ENCODE measurements around the gene SRPK3. TPM values are rescaled to one million over a fixed set of nuclear protein-coding genes. Genes with fewer than 3 reads are reported as not detected.

Gene SRPK3
- polyA plus RNA-seq, 1 of the 3 experiments (the other 2 are of a cell fraction): 0.74 TPM

DNA sequence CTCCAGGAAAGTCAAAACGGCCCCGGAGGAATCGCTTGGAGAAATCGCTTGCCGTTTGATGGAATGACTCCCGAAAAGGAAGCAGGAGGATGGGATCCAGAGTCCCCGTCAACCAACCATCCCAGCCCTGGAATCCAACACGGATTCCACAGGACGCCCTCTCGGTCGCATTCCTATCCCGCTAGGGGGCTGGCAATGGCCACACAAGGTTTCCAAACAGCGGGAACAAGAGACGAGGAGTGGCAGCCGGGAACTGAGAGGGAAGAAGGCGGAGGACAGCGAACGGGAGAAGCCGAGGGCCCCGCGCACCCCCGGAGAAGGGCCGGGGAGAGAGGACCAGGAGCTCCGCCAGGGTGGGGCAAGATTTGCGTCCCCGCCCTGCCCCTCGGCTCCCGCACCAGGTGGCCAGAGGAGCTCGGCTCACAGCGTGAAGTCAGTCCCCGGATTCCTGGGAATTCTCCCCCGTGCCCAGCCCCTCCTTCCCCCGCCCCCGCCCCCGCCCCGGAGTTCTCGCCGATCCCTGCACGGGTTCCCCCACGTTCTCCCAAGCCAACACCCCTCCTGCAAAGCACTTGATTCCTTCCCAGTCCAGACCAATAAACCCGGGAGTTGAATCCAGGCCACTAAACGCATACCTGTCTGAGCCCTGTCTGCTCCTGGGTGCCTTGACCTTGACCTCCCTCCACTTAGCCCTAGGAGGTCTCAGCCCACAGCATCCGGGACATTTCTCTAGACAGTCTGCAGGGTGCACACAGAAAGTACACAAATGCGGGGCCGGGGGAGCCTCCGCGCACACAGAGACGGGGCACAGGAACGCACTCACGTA, 48.1 kb downstream of the SRPK3 start:
- CTCF ChIA-PET: interaction anchor here (0.6 to 1.4 kb wide), 6 partner anchors 40 to 118 kb away, joined by 3 to 4 read pairs (median 3); no protein-coding TSS in a partner anchor
- H2AFZ ChIP-seq (ENCODE audit: low read depth): no peak overlapping the region
- peaks cover 5% of the 10 kb centered on the region for H3F3A ChIP-seq (replicated peaks; ENCODE audit: insufficient read depth)
- WGBS (ENCODE audit: low lambda C conversion rate): 14% methylated on average over 36 of the region's 50 CpGs
- no peaks in the 10 kb centered on the region for H3K79me2 ChIP-seq (ENCODE audit: insufficient read depth)
- peak; percentile 61 for DNase-seq
- POLR2A ChIA-PET: no interaction called here
- TF ChIP-seq, protein P1, sequence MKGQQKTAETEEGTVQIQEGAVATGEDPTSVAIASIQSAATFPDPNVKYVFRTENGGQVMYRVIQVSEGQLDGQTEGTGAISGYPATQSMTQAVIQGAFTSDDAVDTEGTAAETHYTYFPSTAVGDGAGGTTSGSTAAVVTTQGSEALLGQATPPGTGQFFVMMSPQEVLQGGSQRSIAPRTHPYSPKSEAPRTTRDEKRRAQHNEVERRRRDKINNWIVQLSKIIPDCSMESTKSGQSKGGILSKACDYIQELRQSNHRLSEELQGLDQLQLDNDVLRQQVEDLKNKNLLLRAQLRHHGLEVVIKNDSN (IDR thresholded peaks at IDR 0.05; ENCODE audit: borderline replicate concordance, low read depth): no peak
- TF ChIP-seq, protein P2, sequence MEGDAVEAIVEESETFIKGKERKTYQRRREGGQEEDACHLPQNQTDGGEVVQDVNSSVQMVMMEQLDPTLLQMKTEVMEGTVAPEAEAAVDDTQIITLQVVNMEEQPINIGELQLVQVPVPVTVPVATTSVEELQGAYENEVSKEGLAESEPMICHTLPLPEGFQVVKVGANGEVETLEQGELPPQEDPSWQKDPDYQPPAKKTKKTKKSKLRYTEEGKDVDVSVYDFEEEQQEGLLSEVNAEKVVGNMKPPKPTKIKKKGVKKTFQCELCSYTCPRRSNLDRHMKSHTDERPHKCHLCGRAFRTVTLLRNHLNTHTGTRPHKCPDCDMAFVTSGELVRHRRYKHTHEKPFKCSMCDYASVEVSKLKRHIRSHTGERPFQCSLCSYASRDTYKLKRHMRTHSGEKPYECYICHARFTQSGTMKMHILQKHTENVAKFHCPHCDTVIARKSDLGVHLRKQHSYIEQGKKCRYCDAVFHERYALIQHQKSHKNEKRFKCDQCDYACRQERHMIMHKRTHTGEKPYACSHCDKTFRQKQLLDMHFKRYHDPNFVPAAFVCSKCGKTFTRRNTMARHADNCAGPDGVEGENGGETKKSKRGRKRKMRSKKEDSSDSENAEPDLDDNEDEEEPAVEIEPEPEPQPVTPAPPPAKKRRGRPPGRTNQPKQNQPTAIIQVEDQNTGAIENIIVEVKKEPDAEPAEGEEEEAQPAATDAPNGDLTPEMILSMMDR (IDR thresholded peaks at IDR 0.05): 0 out of 2 replicates have a peak, but pooled peaks have one; percentile 9
- peak overlapping the region; percentile 74 for H3K4me2 ChIP-seq
- H3K36me3 ChIP-seq (replicated peaks in 1 of 2; ENCODE audit: control insufficient read depth in 1 of 2, insufficient read depth in 2 of 2, low read length in 1 of 2): no peaks in the 10 kb centered on the region
- H4K20me1 ChIP-seq (ENCODE audit: insufficient read depth): peaks cover 5% of the 10 kb centered on the region; the same call in 1 of the 2 replicates
- H3K27me3 ChIP-seq (ENCODE audit: insufficient read depth): peaks cover 60% of the 10 kb centered on the region
- H3K4me3 ChIP-seq (ENCODE audit: low read depth in 2 of 2, low read length in 1 of 2): peak overlapping the region; percentile 46 to 57
- no peaks in the 10 kb centered on the region for H3K9me3 ChIP-seq
- no peak overlapping the region for H3K27ac ChIP-seq (ENCODE audit: low read depth in 2 of 2, low read length in 1 of 2)
- H3K9ac ChIP-seq: no peak overlapping the region
- H3K9me2 ChIP-seq: no peaks in the 10 kb centered on the region
- peaks cover 0 to 2% of the 10 kb centered on the region in 2 experiments; a peak in 1 of 4 replicates for H3K4me1 ChIP-seq (ENCODE audit: control insufficient read depth in 1 of 2, insufficient read depth in 2 of 2, low read depth in 1 of 2, low read length in 1 of 2)

DNA sequence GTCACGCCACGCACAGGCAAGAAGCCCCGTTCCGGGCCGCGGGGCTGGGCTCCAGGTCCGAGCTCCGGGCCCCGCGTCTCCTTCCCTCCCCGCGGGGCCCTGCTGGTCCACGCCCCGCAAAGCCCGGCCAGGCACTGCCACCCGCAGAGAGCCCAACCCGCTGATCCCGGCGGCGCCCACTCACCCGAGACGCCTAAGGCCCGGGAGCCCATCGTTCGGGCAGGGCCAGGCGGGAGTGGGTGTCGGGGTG, 48.6 kb downstream of the SRPK3 start:
- Histone ChIP-seq H2AFZ (ENCODE audit: low read depth) (no peak overlapping the region), H4K20me1 (ENCODE audit: insufficient read depth) (peaks cover 5% of the 10 kb centered on the region; the same call in 1 of the 2 replicates), H3K9me3 (no peaks in the 10 kb centered on the region), H3K4me3 (ENCODE audit: low read depth in 2 of 2, low read length in 1 of 2) (peak overlapping the region; percentile 46 to 57), H3K27ac (ENCODE audit: low read depth in 2 of 2, low read length in 1 of 2) (no peak overlapping the region), H3K27me3 (ENCODE audit: insufficient read depth) (peaks cover 60% of the 10 kb centered on the region), H3K9me2 (no peaks in the 10 kb centered on the region), H3K9ac (no peak overlapping the region), H3K79me2 (ENCODE audit: insufficient read depth) (no peaks in the 10 kb centered on the region), H3K4me2 (peak overlapping the region; percentile 74), H3K4me1 (ENCODE audit: control insufficient read depth in 1 of 2, insufficient read depth in 2 of 2, low read depth in 1 of 2, low read length in 1 of 2) (peaks cover 0 to 2% of the 10 kb centered on the region in 2 experiments; a peak in 1 of 4 replicates), H3F3A (replicated peaks; ENCODE audit: insufficient read depth) (peaks cover 5% of the 10 kb centered on the region), H3K36me3 (replicated peaks in 1 of 2; ENCODE audit: control insufficient read depth in 1 of 2, insufficient read depth in 2 of 2, low read length in 1 of 2) (no peaks in the 10 kb centered on the region)
- POLR2A ChIA-PET: no interaction called here
- peak; percentile 59 for DNase-seq
- no peak for TF ChIP-seq TEAD4 (IDR thresholded peaks at IDR 0.05; ENCODE audit: borderline replicate concordance, insufficient read depth)
- TF ChIP-seq, protein P1 (IDR thresholded peaks at IDR 0.05; ENCODE audit: borderline replicate concordance, low read depth): no peak
- no peak for TF ChIP-seq GATA2 (CRISPR knock-in tag; IDR thresholded peaks at IDR 0.05)
- TF ChIP-seq EP300 (IDR thresholded peaks at IDR 0.05; ENCODE audit: borderline replicate concordance in 1 of 2, low read depth in 1 of 2, low read length in 1 of 2): no peak
- TF ChIP-seq JUND (IDR thresholded peaks at IDR 0.05): no peak
- TF ChIP-seq FOSL2 (IDR thresholded peaks at IDR 0.05; ENCODE audit: borderline replicate concordance, low read depth): no peak
- TF ChIP-seq NRF1 (IDR thresholded peaks at IDR 0.05; ENCODE audit: low read depth, low read length): no peak
- no peak for TF ChIP-seq POLR2AphosphoS5 (IDR thresholded peaks at IDR 0.05; ENCODE audit: low read depth, low read length)
- no peak for TF ChIP-seq NFIC (IDR thresholded peaks at IDR 0.05; ENCODE audit: borderline replicate concordance)
- TF ChIP-seq, protein P3, sequence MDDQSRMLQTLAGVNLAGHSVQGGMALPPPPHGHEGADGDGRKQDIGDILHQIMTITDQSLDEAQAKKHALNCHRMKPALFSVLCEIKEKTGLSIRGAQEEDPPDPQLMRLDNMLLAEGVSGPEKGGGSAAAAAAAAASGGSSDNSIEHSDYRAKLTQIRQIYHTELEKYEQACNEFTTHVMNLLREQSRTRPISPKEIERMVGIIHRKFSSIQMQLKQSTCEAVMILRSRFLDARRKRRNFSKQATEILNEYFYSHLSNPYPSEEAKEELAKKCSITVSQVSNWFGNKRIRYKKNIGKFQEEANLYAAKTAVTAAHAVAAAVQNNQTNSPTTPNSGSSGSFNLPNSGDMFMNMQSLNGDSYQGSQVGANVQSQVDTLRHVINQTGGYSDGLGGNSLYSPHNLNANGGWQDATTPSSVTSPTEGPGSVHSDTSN (IDR thresholded peaks at IDR 0.05): no peak
- TF ChIP-seq, protein P4, sequence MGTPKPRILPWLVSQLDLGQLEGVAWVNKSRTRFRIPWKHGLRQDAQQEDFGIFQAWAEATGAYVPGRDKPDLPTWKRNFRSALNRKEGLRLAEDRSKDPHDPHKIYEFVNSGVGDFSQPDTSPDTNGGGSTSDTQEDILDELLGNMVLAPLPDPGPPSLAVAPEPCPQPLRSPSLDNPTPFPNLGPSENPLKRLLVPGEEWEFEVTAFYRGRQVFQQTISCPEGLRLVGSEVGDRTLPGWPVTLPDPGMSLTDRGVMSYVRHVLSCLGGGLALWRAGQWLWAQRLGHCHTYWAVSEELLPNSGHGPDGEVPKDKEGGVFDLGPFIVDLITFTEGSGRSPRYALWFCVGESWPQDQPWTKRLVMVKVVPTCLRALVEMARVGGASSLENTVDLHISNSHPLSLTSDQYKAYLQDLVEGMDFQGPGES (IDR thresholded peaks at IDR 0.05; ENCODE audit: low read depth, low read length): no peak
- CTCF ChIA-PET: interaction anchor here (0.6 to 1.2 kb wide), 5 partner anchors 40 to 117 kb away, joined by 3 read pairs; no protein-coding TSS in a partner anchor
- whole genome bisulfite sequencing (ENCODE audit: low lambda C conversion rate): 4% methylated on average over 4 of the region's 27 CpGs
